Urinary bladder (tissue), 4 donors: ENCODE data around the gene FKTN. TPM values are rescaled to one million over a fixed set of nuclear protein-coding genes. Genes with fewer than 3 reads are reported as not detected.
"Not testable (repeated sequence)": the region's sequence is repeated elsewhere in the genome, so short reads cannot be mapped to it uniquely, and the experiment has no call there.

ENCODE experiments used
- DNase-seq: peaks from one replicate; pipeline ENCODE4 v3.0.0-alpha.2; 2015; ENCODE audit errors: extremely low spot score
- H3K27ac ChIP-seq: one replicate; pipeline ENCODE4 v1.5.1; 2013; ENCODE audit warnings: low read depth, mild to moderate bottlenecking, moderate library complexity
- H3K36me3 ChIP-seq: one replicate; pipeline ENCODE4 v1.6.1; 2013; ENCODE audit warnings: mild to moderate bottlenecking, moderate library complexity; ENCODE audit not compliant: insufficient read depth
- H3K4me1 ChIP-seq: one replicate; pipeline ENCODE4 v1.6.1; 2013; ENCODE audit warnings: mild to moderate bottlenecking, moderate library complexity; ENCODE audit not compliant: insufficient read depth
- H3K4me3 ChIP-seq: one replicate; pipeline ENCODE4 v1.5.1; 2013; ENCODE audit warnings: low read depth, low read length
- WGBS: extraction: QIAGEN DNeasy Blood & Tissue Kit; methylation state at CpG from one replicate; pipeline ENCODE4 v1.1.7; 2013; 5-methylcytosine and 5-hydroxymethylcytosine counted together
- polyA plus RNA-seq: library from polyadenylated mRNA; stranded (reverse); fragments of 200-250 nt; gene quantifications from one replicate; pipeline ENCODE4 v1.2.3, GENCODE V29; 2013
- total RNA-seq: library from RNA; depleted of rRNA; stranded (reverse); fragments of >200 nt; gene quantifications from one replicate; pipeline ENCODE4 v1.2.3, GENCODE V29; 2014
- donor health status: healthy with polysubstance abuse.
- donor health status: healthy.

FKTN gene
- total and polyA plus RNA-seq, 2 donors: 5.0 to 48.9 TPM

GRCh38 chr9:105572455-105572854 is 14.5 kb downstream of the FKTN start:
- no peaks in the 10 kb centered on the region for H3K4me1 ChIP-seq
- H3K27ac ChIP-seq: no peak overlapping the region
- H3K36me3 ChIP-seq: no peaks in the 10 kb centered on the region
- H3K4me3 ChIP-seq: no peak overlapping the region
- no peak for DNase-seq

GRCh38 chr9:105579952-105580351 is 22.0 kb downstream of the FKTN start:
- not testable (repeated sequence) for H3K4me1 ChIP-seq, H3K27ac ChIP-seq, DNase-seq, H3K4me3 ChIP-seq, H3K36me3 ChIP-seq
- WGBS: 98% methylated on average over 6 of the region's 6 CpGs

GRCh38 chr9:105581550-105581949 is 23.6 kb downstream of the FKTN start:
- not testable (repeated sequence) for DNase-seq, H3K36me3 ChIP-seq, H3K27ac ChIP-seq, H3K4me1 ChIP-seq, H3K4me3 ChIP-seq
- WGBS: 76% methylated on average over 16 of the region's 16 CpGs

- no peak for DNase-seq
- Histone ChIP-seq H3K4me3 (no peak overlapping the region), H3K27ac (no peak overlapping the region), H3K4me1 (no peaks in the 10 kb centered on the region), H3K36me3 (no peaks in the 10 kb centered on the region)
- 89% methylated on average over 3 of the region's 3 CpGs for WGBS
Observed at GRCh38 chr9:105593145-105593544, 35.2 kb downstream of the FKTN start.

GRCh38 chr9:105608721-105609598 is 51.0 kb downstream of the FKTN start:
- 63% methylated on average over 6 of the region's 6 CpGs for WGBS
- no peaks in the 10 kb centered on the region for H3K36me3 ChIP-seq
- no peak overlapping the region for H3K4me3 ChIP-seq
- H3K4me1 ChIP-seq: no peaks in the 10 kb centered on the region
- DNase-seq: no peak
- H3K27ac ChIP-seq: no peak overlapping the region

- Histone ChIP-seq H3K36me3 (no peaks in the 10 kb centered on the region), H3K4me1 (no peaks in the 10 kb centered on the region), H3K27ac (no peak overlapping the region), H3K4me3 (no peak overlapping the region)
- DNase-seq: no peak
- WGBS: 87% methylated on average over 2 of the region's 2 CpGs
Observed at GRCh38 chr9:105621001-105621400, 63.1 kb downstream of the FKTN start.

- H3K27ac ChIP-seq: no peak overlapping the region
- no peak overlapping the region for H3K4me3 ChIP-seq
- 79% methylated on average over 1 of the region's 1 CpG for WGBS
- no peaks in the 10 kb centered on the region for H3K4me1 ChIP-seq
- H3K36me3 ChIP-seq: peaks cover 3% of the 10 kb centered on the region
- DNase-seq: no peak
Observed at GRCh38 chr9:105625088-105625487, 67.2 kb downstream of the FKTN start.

GRCh38 chr9:105632807-105633206 is 74.9 kb downstream of the FKTN start:
- 70% methylated on average over 1 of the region's 1 CpG for WGBS
- Histone ChIP-seq H3K36me3 (peaks cover 1% of the 10 kb centered on the region), H3K27ac (no peak overlapping the region), H3K4me3 (no peak overlapping the region), H3K4me1 (no peaks in the 10 kb centered on the region)
- no peak for DNase-seq

- Histone ChIP-seq H3K36me3 (no peaks in the 10 kb centered on the region), H3K4me3 (no peak overlapping the region), H3K4me1 (no peaks in the 10 kb centered on the region), H3K27ac (no peak overlapping the region)
- no peak for DNase-seq
- WGBS: 66% methylated on average over 3 of the region's 3 CpGs
Observed at GRCh38 chr9:105633411-105633810, 75.5 kb downstream of the FKTN start.

GRCh38 chr9:105636331-105636730 is 78.4 kb downstream of the FKTN start:
- WGBS: 93% methylated on average over 1 of the region's 1 CpG
- Histone ChIP-seq H3K27ac (no peak overlapping the region), H3K36me3 (peaks cover 3% of the 10 kb centered on the region), H3K4me3 (no peak overlapping the region), H3K4me1 (no peaks in the 10 kb centered on the region)
- DNase-seq: no peak

- Histone ChIP-seq H3K4me1 (no peaks in the 10 kb centered on the region), H3K27ac (no peak overlapping the region), H3K4me3 (no peak overlapping the region), H3K36me3 (peaks cover 3% of the 10 kb centered on the region)
- no peak for DNase-seq
- WGBS: 95% methylated on average over 4 of the region's 4 CpGs
Observed at GRCh38 chr9:105637787-105638395, 80.0 kb downstream of the FKTN start.

GRCh38 chr9:105639936-105640335 is 82.0 kb downstream of the FKTN start:
- Histone ChIP-seq H3K36me3 (peaks cover 3% of the 10 kb centered on the region), H3K27ac (no peak overlapping the region), H3K4me1 (no peaks in the 10 kb centered on the region), H3K4me3 (no peak overlapping the region)
- no peak for DNase-seq

GRCh38 chr9:105643795-105644194 is 85.9 kb downstream of the FKTN start:
- Histone ChIP-seq H3K4me3 (no peak overlapping the region), H3K27ac (no peak overlapping the region)

GRCh38 chr9:105646879-105647594 is 89.1 kb downstream of the FKTN start:
- H3K4me1 ChIP-seq: no peaks in the 10 kb centered on the region
- no peak overlapping the region for H3K27ac ChIP-seq
- DNase-seq: no peak
- H3K4me3 ChIP-seq: no peak overlapping the region
- 78% methylated on average over 7 of the region's 7 CpGs for WGBS
- no peaks in the 10 kb centered on the region for H3K36me3 ChIP-seq

More at GRCh38 chr9:105643795-105644194, 85.9 kb downstream of the FKTN start:
- no peaks in the 10 kb centered on the region for H3K4me1 ChIP-seq
- no peak for DNase-seq
- H3K36me3 ChIP-seq: peaks cover 3% of the 10 kb centered on the region
